NCI-H82 (cell line): ENCODE results near the gene SEC11A.
"Not testable (repeated sequence)": the region's sequence is repeated elsewhere in the genome, so short reads cannot be mapped to it uniquely, and the experiment has no call there.

ENCODE experiments used
- DNase-seq: peaks from one replicate; lab custom pipeline; 2025; lab: John Stamatoyannopoulos, UW

SEC11A gene

GRCh38 chr15:84716036-84716732, at the start of gene SEC11A:
TSS of gene SEC11A (minus strand) at chr15:84716139. CDS start at chr15:84716075, 64 bp downstream.
- DNase-seq = peak; percentile 95

GRCh38 chr15:84765675-84766074, 49.7 kb upstream of the SEC11A start:
- no peak for DNase-seq

- no peak for DNase-seq
Measured at GRCh38 chr15:84764989-84765388, 49.0 kb upstream of the SEC11A start.

GRCh38 chr15:84764585-84764984, 48.6 kb upstream of the SEC11A start:
- DNase-seq = no peak

GRCh38 chr15:84762840-84763572, 47.1 kb upstream of the SEC11A start:
- no peak for DNase-seq

- peak; percentile 37 for DNase-seq
Measured at GRCh38 chr15:84761607-84762131, 45.7 kb upstream of the SEC11A start.

- no peak for DNase-seq
Measured at GRCh38 chr15:84760219-84760618, 44.3 kb upstream of the SEC11A start.

- DNase-seq = no peak
Measured at GRCh38 chr15:84759018-84759417, 43.1 kb upstream of the SEC11A start.

GRCh38 chr15:84755736-84756527, 40.0 kb upstream of the SEC11A start:
- DNase-seq = no peak

GRCh38 chr15:84754889-84755288, 39.0 kb upstream of the SEC11A start:
- DNase-seq = not testable (repeated sequence)

- no peak for DNase-seq
Measured at GRCh38 chr15:84752700-84753099, 36.8 kb upstream of the SEC11A start.

GRCh38 chr15:84752195-84752594, 36.3 kb upstream of the SEC11A start:
- DNase-seq = no peak

GRCh38 chr15:84751721-84752120, 35.8 kb upstream of the SEC11A start:
- not testable (repeated sequence) for DNase-seq

GRCh38 chr15:84750583-84751092, 34.7 kb upstream of the SEC11A start:
- DNase-seq = peak; percentile 68

- peak; percentile 70 for DNase-seq
Measured at GRCh38 chr15:84749111-84749991, 33.4 kb upstream of the SEC11A start.

- peak; percentile 74 for DNase-seq
Measured at GRCh38 chr15:84748274-84749110, 32.6 kb upstream of the SEC11A start, which contains the start of gene ZNF592. TSS of gene ZNF592 (plus strand) at chr15:84748592. CDS start at chr15:84782676, 34,084 bp downstream.

GRCh38 chr15:84747416-84748273, 31.7 kb upstream of the SEC11A start:
- DNase-seq = peak; percentile 75

- DNase-seq = no peak
Measured at GRCh38 chr15:84741121-84741520, 25.2 kb upstream of the SEC11A start.

- DNase-seq = no peak
Measured at GRCh38 chr15:84740691-84741090, 24.8 kb upstream of the SEC11A start.
